Right hindlimb (tissue), 1 donor: ENCODE data around the gene GLDC.
A peak's percentile ranks its signal among the peaks of the same experiment; 100 is the strongest.
"Not testable (repeated sequence)": the region's sequence is repeated elsewhere in the genome, so short reads cannot be mapped to it uniquely, and the experiment has no call there.

Source experiments
- DNase-seq: peaks from one replicate; pipeline ENCODE4 v3.0.0-alpha.2; 2018

Gene GLDC

GRCh38 chr9:6645355-6646292, at the start of gene GLDC:
GLDC (minus strand) TSS chr9:6645729; CDS start chr9:6645499, 230 bp downstream.
- peak; percentile 53 for DNase-seq

- no peak for DNase-seq
Observed at GRCh38 chr9:6692881-6693361, 47.4 kb upstream of the GLDC start.

- no peak for DNase-seq
Observed at GRCh38 chr9:6692433-6692832, 46.9 kb upstream of the GLDC start.

- DNase-seq, result not testable (repeated sequence)
Observed at GRCh38 chr9:6690675-6691070, 45.1 kb upstream of the GLDC start.

- no peak for DNase-seq
Observed at GRCh38 chr9:6689893-6690674, 44.6 kb upstream of the GLDC start.

GRCh38 chr9:6687180-6687579, 41.7 kb upstream of the GLDC start:
- DNase-seq, result no peak

- no peak for DNase-seq
Observed at GRCh38 chr9:6686396-6686795, 40.9 kb upstream of the GLDC start.

GRCh38 chr9:6681957-6682501, 36.5 kb upstream of the GLDC start:
- no peak for DNase-seq

GRCh38 chr9:6681147-6681956, 35.8 kb upstream of the GLDC start:
- peak; percentile 97 for DNase-seq

GRCh38 chr9:6680797-6681146, 35.2 kb upstream of the GLDC start:
- DNase-seq, result no peak

- no peak for DNase-seq
Observed at GRCh38 chr9:6677803-6678202, 32.3 kb upstream of the GLDC start.

- DNase-seq, result no peak
Observed at GRCh38 chr9:6676254-6676921, 30.9 kb upstream of the GLDC start.

- DNase-seq, result no peak
Observed at GRCh38 chr9:6675268-6675667, 29.7 kb upstream of the GLDC start.

- no peak for DNase-seq
Observed at GRCh38 chr9:6673326-6674025, 27.9 kb upstream of the GLDC start.

GRCh38 chr9:6672118-6672517, 26.6 kb upstream of the GLDC start:
- no peak for DNase-seq

- no peak for DNase-seq
Observed at GRCh38 chr9:6671416-6671815, 25.9 kb upstream of the GLDC start.

- no peak for DNase-seq
Observed at GRCh38 chr9:6669881-6670280, 24.4 kb upstream of the GLDC start.

- DNase-seq, result no peak
Observed at GRCh38 chr9:6667633-6668280, 22.2 kb upstream of the GLDC start.

- no peak for DNase-seq
Observed at GRCh38 chr9:6667080-6667479, 21.6 kb upstream of the GLDC start.

GRCh38 chr9:6665628-6666027, 20.1 kb upstream of the GLDC start:
- DNase-seq, result no peak

GRCh38 chr9:6664204-6664680, 18.7 kb upstream of the GLDC start:
- no peak for DNase-seq
